Gastroesophageal sphincter (tissue), 3 donors: ENCODE data around the gene KCNN1.
"Not testable (repeated sequence)": the region's sequence is repeated elsewhere in the genome, so short reads cannot be mapped to it uniquely, and the experiment has no call there.

Source experiments
- EP300 ChIP-seq: sonication (generic); formaldehyde crosslinking; IDR thresholded peaks from one replicate; pipeline ENCODE4 v1.6.1; 2017; ENCODE audit warnings: antibody characterized with exemption, mild to moderate bottlenecking
- POLR2A ChIP-seq, 2 donors: fragments of 450-650 bp; IDR thresholded peaks; one replicate each; pipeline ENCODE4 v1.6.1; 2017; ENCODE audit warnings: antibody characterized with exemption in 2 of 2, mild to moderate bottlenecking in 2 of 2, moderate library complexity in 1 of 2
- POLR2AphosphoS5 ChIP-seq: sonication (generic); formaldehyde crosslinking; IDR thresholded peaks from one replicate; pipeline ENCODE4 v1.6.1; 2017; ENCODE audit warnings: antibody characterized with exemption
- TF ChIP-seq, protein P1 (sequence below), 4 experiments: fragments of 200-600 bp in 2 of 4; fragments of 450-650 bp in 2 of 4; sonication (generic) in 1 of 4; IDR thresholded peaks; one replicate each; pipeline ENCODE4 v1.5.1; 2017 to 2019; ENCODE audit warnings: antibody characterized with exemption in 4 of 4, mild to moderate bottlenecking in 2 of 4, moderate library complexity in 2 of 4

DNA sequence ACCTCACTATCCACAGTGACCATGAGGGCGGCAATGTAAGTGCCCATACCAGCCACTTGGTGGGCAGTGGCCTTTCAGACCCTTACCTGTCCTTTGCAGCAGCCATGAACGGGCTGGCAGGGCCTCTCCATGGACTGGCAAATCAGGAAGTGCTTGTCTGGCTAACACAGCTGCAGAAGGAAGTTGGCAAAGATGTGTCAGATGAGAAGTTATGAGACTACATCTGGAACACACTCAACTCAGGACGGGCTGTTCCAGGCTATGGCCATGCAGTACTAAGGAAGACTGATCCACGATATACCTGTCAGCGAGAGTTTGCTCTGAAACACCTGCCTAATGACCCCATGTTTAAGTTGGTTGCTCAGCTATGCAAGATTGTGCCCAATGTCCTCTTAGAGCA lies 64.5 kb downstream of the KCNN1 start:
- TF ChIP-seq, protein P1, sequence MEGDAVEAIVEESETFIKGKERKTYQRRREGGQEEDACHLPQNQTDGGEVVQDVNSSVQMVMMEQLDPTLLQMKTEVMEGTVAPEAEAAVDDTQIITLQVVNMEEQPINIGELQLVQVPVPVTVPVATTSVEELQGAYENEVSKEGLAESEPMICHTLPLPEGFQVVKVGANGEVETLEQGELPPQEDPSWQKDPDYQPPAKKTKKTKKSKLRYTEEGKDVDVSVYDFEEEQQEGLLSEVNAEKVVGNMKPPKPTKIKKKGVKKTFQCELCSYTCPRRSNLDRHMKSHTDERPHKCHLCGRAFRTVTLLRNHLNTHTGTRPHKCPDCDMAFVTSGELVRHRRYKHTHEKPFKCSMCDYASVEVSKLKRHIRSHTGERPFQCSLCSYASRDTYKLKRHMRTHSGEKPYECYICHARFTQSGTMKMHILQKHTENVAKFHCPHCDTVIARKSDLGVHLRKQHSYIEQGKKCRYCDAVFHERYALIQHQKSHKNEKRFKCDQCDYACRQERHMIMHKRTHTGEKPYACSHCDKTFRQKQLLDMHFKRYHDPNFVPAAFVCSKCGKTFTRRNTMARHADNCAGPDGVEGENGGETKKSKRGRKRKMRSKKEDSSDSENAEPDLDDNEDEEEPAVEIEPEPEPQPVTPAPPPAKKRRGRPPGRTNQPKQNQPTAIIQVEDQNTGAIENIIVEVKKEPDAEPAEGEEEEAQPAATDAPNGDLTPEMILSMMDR (IDR thresholded peaks at IDR 0.05) = not testable (repeated sequence)
- not testable (repeated sequence) for TF ChIP-seq POLR2AphosphoS5; POLR2A (IDR thresholded peaks at IDR 0.05); EP300
